Endothelial cell (in vitro differentiated cells): Measurements from ENCODE around the gene PLA2G4A. TPM values are rescaled to one million over a fixed set of nuclear protein-coding genes. Genes with fewer than 3 reads are reported as not detected.

Experiments
- DNase-seq: peaks from one replicate; pipeline ENCODE4 v3.0.0; 2021; ENCODE audit warnings: low spot score
- H3K27ac Mint-ChIP-seq: one replicate; pipeline ENCODE4 v1.8.0; 2021; ENCODE audit warnings: mixed read lengths, inconsistent platforms; ENCODE audit not compliant: unreplicated experiment
- H3K27me3 Mint-ChIP-seq: one replicate; pipeline ENCODE4 v1.8.0; 2021; ENCODE audit warnings: mild to moderate bottlenecking, moderate library complexity, mixed read lengths, inconsistent platforms; ENCODE audit not compliant: unreplicated experiment
- H3K36me3 Mint-ChIP-seq: one replicate; pipeline ENCODE4 v1.8.0; 2021; ENCODE audit warnings: mild to moderate bottlenecking, low read depth, mixed read lengths, inconsistent platforms; ENCODE audit not compliant: unreplicated experiment
- H3K4me1 Mint-ChIP-seq: one replicate; pipeline ENCODE4 v1.8.0; 2021; ENCODE audit warnings: mild to moderate bottlenecking, mixed read lengths, inconsistent platforms; ENCODE audit not compliant: unreplicated experiment
- H3K4me3 Mint-ChIP-seq: one replicate; pipeline ENCODE4 v1.8.0; 2021; ENCODE audit warnings: mild to moderate bottlenecking, mixed read lengths, inconsistent platforms; ENCODE audit not compliant: unreplicated experiment
- H3K9me3 Mint-ChIP-seq: one replicate; pipeline ENCODE4 v1.8.0; 2021; ENCODE audit warnings: mixed read lengths, inconsistent platforms; ENCODE audit not compliant: unreplicated experiment
- CTCF ChIP-seq: fragments of 200-600 bp; sonication (generic); IDR thresholded peaks from one replicate; pipeline ENCODE4 v1.5.0; 2021; ENCODE audit warnings: antibody characterized with exemption; ENCODE audit not compliant: unreplicated experiment
- total RNA-seq: library from RNA; stranded (reverse); fragmentation: NEBNext Ultra II Directional; extraction: Animal tissue kit (Norgen Biotek cat#: 25700); gene quantifications from one replicate; pipeline ENCODE4 v1.2.1, GENCODE V29; 2021; ENCODE audit not compliant: unreplicated experiment

PLA2G4A gene
- total RNA-seq, 1 donor from 2014 or later: 12.2 TPM

GRCh38 chr1:186974774-186975181 lies 146.0 kb downstream of the PLA2G4A start:
- Mint-ChIP-seq H3K4me1 (peaks cover 28% of the 10 kb centered on the region), H3K9me3 (no peaks in the 10 kb centered on the region), H3K27me3 (no peaks in the 10 kb centered on the region), H3K4me3 (no peak overlapping the region), H3K36me3 (no peaks in the 10 kb centered on the region), H3K27ac (no peak overlapping the region)
- DNase-seq: no peak
- TF ChIP-seq CTCF: no peak

- TF ChIP-seq CTCF: no peak
Measured at GRCh38 chr1:186975220-186975619, 146.5 kb downstream of the PLA2G4A start.

GRCh38 chr1:186976700-186977099 lies 148.0 kb downstream of the PLA2G4A start:
- Mint-ChIP-seq H3K4me1 (peaks cover 28% of the 10 kb centered on the region), H3K4me3 (no peak overlapping the region), H3K9me3 (no peaks in the 10 kb centered on the region), H3K27ac (no peak overlapping the region), H3K27me3 (no peaks in the 10 kb centered on the region), H3K36me3 (no peaks in the 10 kb centered on the region)
- no peak for DNase-seq
- TF ChIP-seq CTCF: no peak

More at GRCh38 chr1:186975220-186975619, 146.5 kb downstream of the PLA2G4A start:
- Mint-ChIP-seq H3K9me3 (no peaks in the 10 kb centered on the region), H3K36me3 (no peaks in the 10 kb centered on the region), H3K4me1 (peaks cover 28% of the 10 kb centered on the region), H3K4me3 (no peak overlapping the region), H3K27ac (peak overlapping the region; percentile 49), H3K27me3 (no peaks in the 10 kb centered on the region)
- DNase-seq: no peak

- H3K4me3 Mint-ChIP-seq: no peak overlapping the region
- H3K9me3 Mint-ChIP-seq: no peaks in the 10 kb centered on the region
- no peak for TF ChIP-seq CTCF
- no peaks in the 10 kb centered on the region for H3K27me3 Mint-ChIP-seq
- no peaks in the 10 kb centered on the region for H3K36me3 Mint-ChIP-seq
- peaks cover 28% of the 10 kb centered on the region for H3K4me1 Mint-ChIP-seq
- DNase-seq: no peak
- no peak overlapping the region for H3K27ac Mint-ChIP-seq
Measured at GRCh38 chr1:186977266-186977957, 148.7 kb downstream of the PLA2G4A start.
